Measurements from ENCODE around the gene FAM180A. TPM values are rescaled to one million over a fixed set of nuclear protein-coding genes. Genes with fewer than 3 reads are reported as not detected.

Gene FAM180A
- total RNA-seq, 4 donors from 2014 or later, result 0.65 to 1.9 (median 1.4) TPM; not detected in 1

DNA sequence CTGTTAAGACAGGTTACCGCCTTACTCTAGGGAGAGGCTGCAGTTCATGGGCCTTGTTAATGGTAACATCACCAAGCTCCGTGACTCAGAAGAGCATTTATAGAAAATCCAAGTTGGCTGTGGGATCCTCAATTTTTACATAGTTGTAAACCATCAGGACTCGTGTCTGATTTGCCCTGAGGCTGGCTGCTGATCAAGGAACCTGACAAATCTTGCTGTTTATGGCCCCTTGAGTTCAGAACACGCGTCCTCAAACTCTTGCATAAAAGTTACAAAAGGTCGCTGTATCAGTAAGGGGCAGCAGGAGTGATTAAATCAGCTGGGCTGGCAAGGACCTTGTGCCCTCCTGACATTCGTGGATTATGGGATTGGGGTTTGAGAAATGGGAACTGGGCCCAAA is 25.2 kb downstream of the FAM180A start:
- DNase-seq, result no peak
- no peaks in the 10 kb centered on the region for H3K36me3 ChIP-seq
- no peak overlapping the region for H3K27ac ChIP-seq

DNA sequence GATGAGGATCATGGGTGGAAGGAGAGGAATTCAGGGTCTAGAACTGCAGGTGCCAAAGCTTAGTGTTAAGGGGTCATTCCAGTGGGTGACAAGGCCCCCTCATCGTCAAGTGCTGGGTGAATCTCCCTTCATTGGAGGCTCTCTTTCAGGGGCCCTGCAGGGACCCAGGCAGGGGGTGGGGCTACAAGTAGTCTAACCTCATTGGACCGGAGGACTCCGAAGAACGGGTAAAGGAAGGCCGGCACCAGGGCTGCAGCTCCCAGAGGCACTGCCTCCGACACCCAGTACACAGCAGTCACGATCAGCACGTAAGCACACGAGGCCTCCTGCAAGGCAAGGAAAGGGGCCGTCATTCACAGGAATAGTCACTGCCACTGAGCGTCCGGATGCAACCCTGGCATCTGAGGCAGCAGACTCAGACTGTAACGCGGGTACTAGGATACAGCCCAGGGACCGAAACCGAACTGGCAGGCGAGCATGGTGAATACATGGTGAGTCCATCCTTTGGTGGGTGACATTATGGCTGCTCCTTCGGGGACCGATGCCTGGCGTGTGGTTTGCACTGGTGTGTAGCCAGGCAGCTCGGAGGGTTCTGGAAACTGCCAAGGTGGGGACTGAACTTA is 27.3 kb downstream of the FAM180A start:
- no peak for ATAC-seq
- in situ Hi-C loops (cut with MboI; ENCODE audit: low sequenced_read_pairs in 4 of 4) (no loop called here), intact Hi-C loops (cut with DNase I; ENCODE audit: low total_unique reads) (no loop called here)
- Histone ChIP-seq H3K4me1 (no peaks in the 10 kb centered on the region), H3K27ac (no peak overlapping the region), H3K4me3 (no peak overlapping the region), H3K9me3 (no peaks in the 10 kb centered on the region), H3K36me3 (no peaks in the 10 kb centered on the region), H3K27me3 (no peaks in the 10 kb centered on the region)
- no peak for DNase-seq
- TF ChIP-seq POLR2A (IDR thresholded peaks at IDR 0.05), result no peak
- TF ChIP-seq, protein P1, sequence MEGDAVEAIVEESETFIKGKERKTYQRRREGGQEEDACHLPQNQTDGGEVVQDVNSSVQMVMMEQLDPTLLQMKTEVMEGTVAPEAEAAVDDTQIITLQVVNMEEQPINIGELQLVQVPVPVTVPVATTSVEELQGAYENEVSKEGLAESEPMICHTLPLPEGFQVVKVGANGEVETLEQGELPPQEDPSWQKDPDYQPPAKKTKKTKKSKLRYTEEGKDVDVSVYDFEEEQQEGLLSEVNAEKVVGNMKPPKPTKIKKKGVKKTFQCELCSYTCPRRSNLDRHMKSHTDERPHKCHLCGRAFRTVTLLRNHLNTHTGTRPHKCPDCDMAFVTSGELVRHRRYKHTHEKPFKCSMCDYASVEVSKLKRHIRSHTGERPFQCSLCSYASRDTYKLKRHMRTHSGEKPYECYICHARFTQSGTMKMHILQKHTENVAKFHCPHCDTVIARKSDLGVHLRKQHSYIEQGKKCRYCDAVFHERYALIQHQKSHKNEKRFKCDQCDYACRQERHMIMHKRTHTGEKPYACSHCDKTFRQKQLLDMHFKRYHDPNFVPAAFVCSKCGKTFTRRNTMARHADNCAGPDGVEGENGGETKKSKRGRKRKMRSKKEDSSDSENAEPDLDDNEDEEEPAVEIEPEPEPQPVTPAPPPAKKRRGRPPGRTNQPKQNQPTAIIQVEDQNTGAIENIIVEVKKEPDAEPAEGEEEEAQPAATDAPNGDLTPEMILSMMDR (IDR thresholded peaks at IDR 0.05 in 4 of 5, conservative IDR thresholded peaks at IDR 0.05 in 1 of 5), result no peak

More for the DNA sequence above, 25.2 kb downstream of the FAM180A start:
- TF ChIP-seq POLR2A (IDR thresholded peaks at IDR 0.05), result no peak
- TF ChIP-seq, protein P1 (IDR thresholded peaks at IDR 0.05 in 4 of 5, conservative IDR thresholded peaks at IDR 0.05 in 1 of 5), result no peak
- Histone ChIP-seq H3K9me3 (no peaks in the 10 kb centered on the region), H3K27me3 (no peaks in the 10 kb centered on the region), H3K4me1 (no peaks in the 10 kb centered on the region), H3K4me3 (no peak overlapping the region)
- in situ Hi-C loops (cut with MboI; ENCODE audit: low sequenced_read_pairs in 4 of 4), result no loop called here
- ATAC-seq, result no peak
- intact Hi-C loops (cut with DNase I; ENCODE audit: low total_unique reads), result no loop called here

DNA sequence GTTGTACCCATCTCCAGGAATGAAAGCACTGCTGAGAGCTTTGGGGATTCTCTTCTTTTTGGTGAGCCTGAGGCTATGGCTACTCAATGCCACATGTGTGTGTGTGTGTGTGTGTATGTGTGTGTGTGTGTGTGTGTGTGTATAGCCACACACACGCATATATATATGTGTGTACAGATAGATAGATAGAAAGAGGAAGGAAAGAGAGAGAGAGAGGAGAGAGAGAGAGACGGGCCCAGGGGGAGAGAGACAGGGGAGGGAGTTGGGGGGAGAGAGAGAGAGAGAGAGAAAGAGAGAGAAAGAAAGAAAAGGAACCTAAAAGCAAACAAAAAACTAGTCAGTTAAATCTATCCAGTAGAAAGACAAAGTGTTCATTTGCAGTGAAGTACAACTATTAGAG is 28.9 kb downstream of the FAM180A start:
- ATAC-seq (no peak), DNase-seq (no peak)
- no peak for TF ChIP-seq POLR2A (IDR thresholded peaks at IDR 0.05)
- TF ChIP-seq, protein P1 (IDR thresholded peaks at IDR 0.05 in 4 of 5, conservative IDR thresholded peaks at IDR 0.05 in 1 of 5), result no peak
- Histone ChIP-seq H3K9me3 (no peaks in the 10 kb centered on the region), H3K4me3 (no peak overlapping the region), H3K27ac (no peak overlapping the region), H3K36me3 (no peaks in the 10 kb centered on the region), H3K4me1 (no peaks in the 10 kb centered on the region), H3K27me3 (no peaks in the 10 kb centered on the region)
- in situ Hi-C loops (cut with MboI; ENCODE audit: low sequenced_read_pairs in 4 of 4), result no loop called here
- intact Hi-C loops (cut with DNase I; ENCODE audit: low total_unique reads), result no loop called here

DNA sequence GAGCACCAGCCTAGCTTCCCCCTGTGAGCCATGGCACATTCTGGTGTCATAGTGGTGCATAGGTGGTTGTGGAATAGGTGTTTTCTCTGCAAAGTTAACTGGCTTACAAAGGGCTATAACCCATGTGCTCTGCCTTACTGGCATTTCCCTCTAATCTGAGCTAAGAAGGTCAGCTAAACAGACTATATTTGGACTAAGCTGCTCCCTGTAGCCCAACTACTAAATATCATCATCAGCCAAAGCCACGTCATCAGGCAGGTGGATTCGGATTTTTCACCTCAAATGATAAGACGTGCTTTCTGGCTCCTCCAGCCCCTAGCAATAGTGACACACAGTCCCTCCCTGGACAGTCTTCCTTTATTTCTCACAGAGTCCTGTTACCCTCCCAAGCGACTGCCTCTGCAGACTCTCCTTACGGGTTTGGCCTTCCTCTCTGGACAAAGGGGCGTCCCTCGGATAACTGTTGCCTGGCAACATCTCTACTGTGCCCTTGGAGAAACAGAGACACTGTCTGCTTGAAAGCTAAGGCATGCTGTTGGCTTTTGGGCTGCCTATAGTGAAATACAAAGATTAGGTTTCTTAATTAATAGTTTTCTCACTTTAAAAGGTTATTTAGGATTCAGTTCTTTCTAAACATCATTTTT is 29.7 kb downstream of the FAM180A start:
- no peak for TF ChIP-seq POLR2A (IDR thresholded peaks at IDR 0.05)
- TF ChIP-seq, protein P1 (IDR thresholded peaks at IDR 0.05 in 4 of 5, conservative IDR thresholded peaks at IDR 0.05 in 1 of 5), result no peak
- Histone ChIP-seq H3K4me3 (no peak overlapping the region), H3K9me3 (no peaks in the 10 kb centered on the region), H3K27me3 (no peaks in the 10 kb centered on the region), H3K4me1 (no peaks in the 10 kb centered on the region), H3K27ac (no peak overlapping the region), H3K36me3 (no peaks in the 10 kb centered on the region)
- intact Hi-C loops (cut with DNase I; ENCODE audit: low total_unique reads), result no loop called here
- DNase-seq (no peak), ATAC-seq (no peak)
- in situ Hi-C loops (cut with MboI; ENCODE audit: low sequenced_read_pairs in 4 of 4), result no loop called here

All from gastrocnemius medialis (tissue), 4 donors.